ENCODE data around the gene SMURF2.
A peak's percentile ranks its signal among the peaks of the same experiment; 100 is the strongest.

Gene SMURF2

GRCh38 chr17:64537488-64537887, 124.6 kb downstream of the SMURF2 start:
- no peak for DNase-seq (ENCODE audit: low spot score)

- no peak for DNase-seq (ENCODE audit: low spot score)
These were observed 125.2 kb downstream of the SMURF2 start for GRCh38 chr17:64536913-64537312.

- DNase-seq (ENCODE audit: low spot score) = no peak
These were observed 126.8 kb downstream of the SMURF2 start for GRCh38 chr17:64535357-64535756.

- DNase-seq (ENCODE audit: low spot score) = no peak
These were observed 127.9 kb downstream of the SMURF2 start for GRCh38 chr17:64534187-64534586.

- no peak for DNase-seq (ENCODE audit: low spot score)
These were observed 128.3 kb downstream of the SMURF2 start for GRCh38 chr17:64533784-64534183.

- no peak for DNase-seq (ENCODE audit: low spot score)
These were observed 129.7 kb downstream of the SMURF2 start for GRCh38 chr17:64532409-64532808.

GRCh38 chr17:64531955-64532371, 130.1 kb downstream of the SMURF2 start:
- no peak for DNase-seq (ENCODE audit: low spot score)

- no peak for DNase-seq (ENCODE audit: low spot score)
These were observed 132.9 kb downstream of the SMURF2 start for GRCh38 chr17:64529221-64529620.

- DNase-seq (ENCODE audit: low spot score) = no peak
These were observed 134.2 kb downstream of the SMURF2 start for GRCh38 chr17:64527914-64528313.

GRCh38 chr17:64520359-64520758, 141.7 kb downstream of the SMURF2 start:
- DNase-seq (ENCODE audit: low spot score) = no peak

GRCh38 chr17:64519601-64520000, 142.5 kb downstream of the SMURF2 start:
- no peak for DNase-seq (ENCODE audit: low spot score)

GRCh38 chr17:64515829-64516228, 146.3 kb downstream of the SMURF2 start:
- no peak for DNase-seq (ENCODE audit: low spot score)

- no peak for DNase-seq (ENCODE audit: low spot score)
These were observed 146.7 kb downstream of the SMURF2 start for GRCh38 chr17:64515419-64515818.

GRCh38 chr17:64509179-64509578, 152.9 kb downstream of the SMURF2 start:
- DNase-seq (ENCODE audit: low spot score) = no peak

- DNase-seq (ENCODE audit: low spot score) = no peak
These were observed 153.4 kb downstream of the SMURF2 start for GRCh38 chr17:64508683-64509082.

- DNase-seq (ENCODE audit: low spot score) = peak; percentile 82
These were observed 154.7 kb downstream of the SMURF2 start for GRCh38 chr17:64507413-64507782.

- peak; percentile 96 for DNase-seq (ENCODE audit: low spot score)
These were observed 155.3 kb downstream of the SMURF2 start, which contains the start of gene CEP95 for GRCh38 chr17:64506576-64507412. CEP95 (plus strand) TSS chr17:64506977; CDS start chr17:64507098, 121 bp downstream.

- DNase-seq (ENCODE audit: low spot score) = peak; percentile 97
These were observed 155.9 kb downstream of the SMURF2 start, which contains the start of gene DDX5 for GRCh38 chr17:64506201-64506575. DDX5 (minus strand) TSS chr17:64506289; CDS start chr17:64506119, 170 bp downstream.

- DNase-seq (ENCODE audit: low spot score) = peak; percentile 83
These were observed 156.5 kb downstream of the SMURF2 start for GRCh38 chr17:64505340-64506200.

GRCh38 chr17:64504769-64505339, 157.3 kb downstream of the SMURF2 start:
- no peak for DNase-seq (ENCODE audit: low spot score)

- no peak for DNase-seq (ENCODE audit: low spot score)
These were observed 158.0 kb downstream of the SMURF2 start for GRCh38 chr17:64503821-64504768.

All from COLO829 (cell line).